GM21526 (cell line): Measurements from ENCODE around the gene ZNF653.

ENCODE experiments used
- ATAC-seq: cut with Tn5 transposase; IDR thresholded peaks from one replicate; pipeline ENCODE4 v1.9.1; 2021; ENCODE audit warnings: moderate library complexity; ENCODE audit not compliant: unreplicated experiment, low FRiP score

The ZNF653 gene

GRCh38 chr19:11528551-11529341 lies 23.1 kb upstream of the ZNF653 start, which contains the start of gene ECSIT:
Gene ECSIT (minus strand): TSS chr19:11529134. CDS start chr19:11519170, 9,964 bp downstream.
- peak; percentile 86 for ATAC-seq

- ATAC-seq, result no peak
Measured at GRCh38 chr19:11519138-11519537, 13.5 kb upstream of the ZNF653 start.

- no peak for ATAC-seq
Measured at GRCh38 chr19:11513946-11514345, 8.3 kb upstream of the ZNF653 start.

- no peak for ATAC-seq
Measured at GRCh38 chr19:11510444-11510843, 4.8 kb upstream of the ZNF653 start.

- no peak for ATAC-seq
Measured at GRCh38 chr19:11507370-11508078, 1.9 kb upstream of the ZNF653 start.

GRCh38 chr19:11506967-11507366 lies 1.3 kb upstream of the ZNF653 start:
- no peak for ATAC-seq

- ATAC-seq, result peak; percentile 10
Measured at GRCh38 chr19:11506101-11506555, 489 bp upstream of the ZNF653 start.

- ATAC-seq, result peak; percentile 75
Measured at GRCh38 chr19:11505032-11505503, 571 bp downstream of the ZNF653 start.

GRCh38 chr19:11504502-11505031 lies 1.1 kb downstream of the ZNF653 start:
- ATAC-seq, result peak; percentile 1

GRCh38 chr19:11499890-11500420 lies 5.7 kb downstream of the ZNF653 start:
- ATAC-seq, result no peak

- no peak for ATAC-seq
Measured at GRCh38 chr19:11499220-11499726, 6.4 kb downstream of the ZNF653 start.

GRCh38 chr19:11496391-11497163 lies 9.1 kb downstream of the ZNF653 start:
- ATAC-seq, result no peak

GRCh38 chr19:11495885-11496284 lies 9.8 kb downstream of the ZNF653 start:
- no peak for ATAC-seq

GRCh38 chr19:11495481-11495880 lies 10.2 kb downstream of the ZNF653 start:
- no peak for ATAC-seq

- no peak for ATAC-seq
Measured at GRCh38 chr19:11494634-11495285, 10.9 kb downstream of the ZNF653 start.

GRCh38 chr19:11489378-11489777 lies 16.3 kb downstream of the ZNF653 start:
- ATAC-seq, result no peak

- no peak for ATAC-seq
Measured at GRCh38 chr19:11486661-11487503, 18.8 kb downstream of the ZNF653 start.

- ATAC-seq, result no peak
Measured at GRCh38 chr19:11485245-11485837, 20.3 kb downstream of the ZNF653 start.
